Loucy (cell line): ENCODE measurements around the gene SLC39A9.

ENCODE experiments used
- CTCF ChIP-seq: fragments of 200-600 bp; sonication (generic); conservative IDR thresholded peaks from 2 replicates; pipeline ENCODE4 v1.5.1; 2014; ENCODE audit warnings: mild to moderate bottlenecking, antibody characterized with exemption, low read length
- EZH2phosphoT487 ChIP-seq: fragments of 200-600 bp; IDR thresholded peaks from 2 replicates; pipeline ENCODE4 v1.6.1; 2018; ENCODE audit warnings: antibody characterized with exemption, mild to moderate bottlenecking, moderate library complexity, borderline replicate concordance

GRCh38 chr14:69428289-69428998 lies 30.0 kb downstream of the SLC39A9 start:
- TF ChIP-seq CTCF (no peak), EZH2phosphoT487 (no peak)
